HepG2 (cell line): ENCODE measurements around the gene ATP6V0A1. TPM values are rescaled to one million over a fixed set of nuclear protein-coding genes. Genes with fewer than 3 reads are reported as not detected.

Experiments
- ARID5B ChIP-seq: IDR thresholded peaks from 2 replicates; pipeline ENCODE4 v1.4.0; 2020; ENCODE audit warnings: mild to moderate bottlenecking, missing genetic modification reagents
- BRCA1 ChIP-seq: sonication (generic); formaldehyde crosslinking; IDR thresholded peaks from 2 replicates; pipeline ENCODE4 v1.4.0; 2020; ENCODE audit warnings: missing genetic modification reagents
- GABPA ChIP-seq, 2 experiments: IDR thresholded peaks; 2 replicates each; pipeline ENCODE4 v1.6.1; 2011 to 2016; ENCODE audit warnings: low read depth in 2 of 2, low read length in 1 of 2, missing biosample characterization in 1 of 2, missing genetic modification characterization in 1 of 2
- HMGXB4 ChIP-seq, 2 experiments: sonication (generic) in 1 of 2; formaldehyde crosslinking in 1 of 2; IDR thresholded peaks; 2 replicates each; pipeline versions ENCODE4 v1.4.0 to v1.6.1; 2018 to 2020; ENCODE audit warnings: missing genetic modification reagents in 2 of 2, borderline replicate concordance in 1 of 2, low read depth in 1 of 2, mild to moderate bottlenecking in 1 of 2, missing biosample characterization in 1 of 2
- NR0B2 ChIP-seq: sonication (generic); formaldehyde crosslinking; IDR thresholded peaks from 2 replicates; pipeline ENCODE4 v1.4.0; 2020; ENCODE audit warnings: mild to moderate bottlenecking, missing genetic modification reagents
- PATZ1 ChIP-seq: sonication (generic); formaldehyde crosslinking; IDR thresholded peaks from 2 replicates; pipeline ENCODE4 v1.4.0; 2020; ENCODE audit warnings: missing genetic modification reagents
- PRDM10 ChIP-seq: sonication (generic); formaldehyde crosslinking; IDR thresholded peaks from 2 replicates; pipeline ENCODE4 v1.4.0; 2020; ENCODE audit warnings: low read depth, missing genetic modification reagents
- SALL1 ChIP-seq: sonication (generic); formaldehyde crosslinking; IDR thresholded peaks from 2 replicates; pipeline ENCODE4 v1.8.0; 2022; ENCODE audit warnings: mild to moderate bottlenecking, missing genetic modification reagents
- SETDB1 ChIP-seq: sonication (generic); formaldehyde crosslinking; IDR thresholded peaks from 2 replicates; pipeline ENCODE4 v1.5.1; 2020; ENCODE audit warnings: missing genetic modification reagents, mild to moderate bottlenecking, borderline replicate concordance
- TAF1 ChIP-seq: sonication (generic); formaldehyde crosslinking; IDR thresholded peaks from 2 replicates; pipeline ENCODE4 v1.4.0; 2020; ENCODE audit warnings: missing genetic modification reagents
- ZNF710 ChIP-seq: sonication (generic); formaldehyde crosslinking; IDR thresholded peaks from 2 replicates; pipeline ENCODE4 v1.5.0; 2020; ENCODE audit warnings: mild to moderate bottlenecking, missing genetic modification reagents, borderline replicate concordance
- polyA plus RNA-seq, 8 experiments: library from polyadenylated mRNA; depleted of rRNA in 3 of 8; stranded (reverse) in 7 of 8; unstranded in 1 of 8; fragments of >200 nt; fragmentation: Illumina TruSeq in 4 of 8; extraction: Trizol in 4 of 8; gene quantifications; 2 replicates each; pipeline versions ENCODE4 v1.2.1 to v1.2.3, GENCODE V29; 2011 to 2016; ENCODE audit warnings: low read depth in 4 of 8, missing spikeins in 1 of 8, mixed read lengths in 1 of 8; ENCODE audit not compliant: insufficient read depth in 1 of 8
- total RNA-seq, 5 experiments: library from RNA; depleted of rRNA; stranded (reverse); fragments of >200 nt; fragmentation: Illumina TruSeq; extraction: Trizol; gene quantifications; 2 replicates each; pipeline ENCODE4 v1.2.3, GENCODE V29; 2016; ENCODE audit warnings: low read depth in 1 of 5

The ATP6V0A1 gene
- total and polyA plus RNA-seq, 2 of the 13 experiments (the other 11 are each of a cell fraction or from before 2014, with no cell fraction given), result 27.9 to 54.1 TPM

- peak; percentile 96 for TF ChIP-seq SALL1 (CRISPR knock-in tag)
- peak; percentile 29; the same call in 1 of the 2 replicates for TF ChIP-seq PRDM10 (CRISPR knock-in tag)
- TF ChIP-seq ZNF710 (CRISPR knock-in tag), result 0 out of 2 replicates have a peak, but pooled peaks have one; percentile 53
- TF ChIP-seq GABPA (IDR thresholded peaks at IDR 0.05; ENCODE audit: low read depth, low read length), result no peak
- TF ChIP-seq GABPA (CRISPR knock-in tag; IDR thresholded peaks at IDR 0.05; ENCODE audit: low read depth), result peak; percentile 74
- peak; percentile 49; the same call in 1 of the 2 replicates for TF ChIP-seq NR0B2 (CRISPR knock-in tag)
- TF ChIP-seq HMGXB4 (CRISPR knock-in tag; IDR thresholded peaks at IDR 0.05; ENCODE audit: borderline replicate concordance in 1 of 2, low read depth in 1 of 2), result peak; percentile 19 to 91; a peak in 1 of 4 replicates
- TF ChIP-seq ARID5B (CRISPR knock-in tag), result peak; percentile 92
- TF ChIP-seq TAF1, result peak; percentile 42; the same call in 1 of the 2 replicates
- TF ChIP-seq PATZ1 (CRISPR knock-in tag), result peak; percentile 21; the same call in 1 of the 2 replicates
- 0 out of 2 replicates have a peak, but pooled peaks have one; percentile 51 for TF ChIP-seq BRCA1 (CRISPR knock-in tag)
- no peak for TF ChIP-seq SETDB1 (CRISPR knock-in tag)
These were observed 82.6 kb downstream of the ATP6V0A1 start (continued) for GRCh38 chr17:42541041-42541833.
